RPMI7951 (cell line): Measurements from ENCODE around the gene MIPEP. TPM values are rescaled to one million over a fixed set of nuclear protein-coding genes. Genes with fewer than 3 reads are reported as not detected.

Experiments
- DNase-seq: peaks from one replicate; pipeline ENCODE4 v3.0.0-alpha.2; 2012; ENCODE audit warnings: low read depth
- total RNA-seq: library from RNA; depleted of rRNA; stranded (reverse); fragments of >200 nt; shearing (Covaris generic); gene quantifications from 2 replicates; pipeline ENCODE4 v1.2.3, GENCODE V29; 2014; rRNA removed

MIPEP gene
- total RNA-seq, 1 experiment from 2014 or later = 14.1 TPM

DNA sequence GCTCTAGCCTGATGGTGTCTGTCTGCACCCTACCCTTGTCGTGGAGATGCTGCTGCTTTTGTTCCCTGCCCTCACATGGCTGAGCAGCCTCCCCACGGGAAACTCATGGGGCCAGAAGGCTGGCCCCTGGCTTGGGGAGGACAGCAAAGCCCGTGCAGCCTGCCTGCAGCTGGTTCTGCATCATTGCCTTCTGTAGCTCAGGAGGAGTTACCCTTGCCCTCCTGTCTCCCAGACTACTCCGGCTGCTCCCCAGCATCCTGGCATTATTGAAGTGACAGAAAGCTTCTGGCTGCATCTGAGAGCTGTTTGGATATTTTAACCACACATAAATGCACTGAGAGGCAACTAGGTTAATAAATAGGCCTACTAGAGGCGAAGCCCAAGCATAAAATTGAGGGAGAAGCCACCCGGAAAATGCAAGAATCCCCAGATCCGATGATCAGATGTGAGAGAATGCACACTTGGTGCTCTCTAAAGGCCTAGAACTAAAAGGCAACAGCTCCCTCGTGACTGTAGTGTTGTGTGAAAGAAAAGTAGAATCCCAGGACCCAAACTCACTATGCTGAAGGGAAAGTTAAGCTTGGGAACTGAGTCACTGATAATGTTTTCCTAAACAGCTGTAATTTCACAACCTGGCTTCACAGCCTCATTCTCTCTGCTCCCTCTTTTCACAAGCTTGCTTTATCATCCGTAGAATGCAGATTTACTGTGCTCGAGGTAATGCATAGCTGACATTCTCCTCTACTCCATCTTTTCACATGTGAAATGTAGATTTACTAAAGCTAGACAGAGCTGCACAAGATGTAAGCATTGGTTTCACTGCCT, 208.1 kb downstream of the MIPEP start:
- DNase-seq = no peak

Other genes with a start within 250 kb of the MIPEP start
- not detected in 2 replicates for gene C1QTNF9B, start 8.1 kb upstream of the MIPEP start, total RNA-seq